Mucosa of descending colon (tissue), 3 donors: ENCODE data around the gene KRTAP10-10. TPM values are rescaled to one million over a fixed set of nuclear protein-coding genes. Genes with fewer than 3 reads are reported as not detected.
"Not testable (repeated sequence)": the region's sequence is repeated elsewhere in the genome, so short reads cannot be mapped to it uniquely, and the experiment has no call there.

Source experiments
- ATAC-seq: fragments of 200-7000 bp; cut with Tn5 transposase; one replicate; pipeline ENCODE4 v1.9.1; 2020; ENCODE audit warnings: mild to moderate bottlenecking, moderate library complexity
- DNase-seq, 3 donors: peaks; one replicate each; pipeline ENCODE4 v3.0.0-alpha.2; 2020
- H3K36me3 ChIP-seq: fragments of 200-600 bp; one replicate; pipeline ENCODE4 v1.8.0; 2021; ENCODE audit warnings: low read depth, mild to moderate bottlenecking
- H3K4me1 ChIP-seq: fragments of 200-600 bp; one replicate; pipeline ENCODE4 v1.8.0; 2021; ENCODE audit warnings: low read depth, mild to moderate bottlenecking
- H3K4me3 ChIP-seq: fragments of 200-600 bp; one replicate; pipeline ENCODE4 v1.8.0; 2021; ENCODE audit warnings: mild to moderate bottlenecking
- H3K9me3 ChIP-seq: fragments of 200-600 bp; one replicate; pipeline ENCODE4 v1.8.0; 2021; ENCODE audit warnings: mild to moderate bottlenecking
- intact Hi-C, 2 donors: fragments of 100-400 bp; cut with DNase I in 1 of 2; cut with micrococcal nuclease in 1 of 2; formaldehyde crosslinking; loops; one replicate each; pipeline versions ENCODE4 v1.11.0 to v1.11.1; 2022; cut with DNase I, micrococcal nuclease
- total RNA-seq, 3 donors: library from RNA; stranded (reverse); fragmentation: NEBNext Ultra II Directional in 2 of 3; extraction: Animal tissue kit (Norgen Biotek cat#: 25700) in 2 of 3; gene quantifications; one replicate each; pipeline versions ENCODE4 v1.2.1 to v1.2.4, GENCODE V29; 2021 to 2023
- TF ChIP-seq, protein P1 (sequence below): fragments of 200-600 bp; IDR thresholded peaks from one replicate; pipeline ENCODE4 v1.8.0; 2022; ENCODE audit warnings: antibody characterized with exemption, mild to moderate bottlenecking
- donor health status: DM: no; HTN: no; CAD: no; lungs with moderate emphysema.
- donor health status: DM: no; HTN: no; CAD: no.
- donor health status: DM: no; HTN: yes; CAD: no.

The KRTAP10-10 gene
- total RNA-seq, 3 donors from 2014 or later, result not detected

- Histone ChIP-seq H3K36me3 (no peaks in the 10 kb centered on the region), H3K9me3 (no peaks in the 10 kb centered on the region), H3K4me1 (no peaks in the 10 kb centered on the region), H3K4me3 (no peak overlapping the region)
- intact Hi-C loops, result no loop called here
- DNase-seq (no peak), ATAC-seq (no peak)
- TF ChIP-seq, protein P1, sequence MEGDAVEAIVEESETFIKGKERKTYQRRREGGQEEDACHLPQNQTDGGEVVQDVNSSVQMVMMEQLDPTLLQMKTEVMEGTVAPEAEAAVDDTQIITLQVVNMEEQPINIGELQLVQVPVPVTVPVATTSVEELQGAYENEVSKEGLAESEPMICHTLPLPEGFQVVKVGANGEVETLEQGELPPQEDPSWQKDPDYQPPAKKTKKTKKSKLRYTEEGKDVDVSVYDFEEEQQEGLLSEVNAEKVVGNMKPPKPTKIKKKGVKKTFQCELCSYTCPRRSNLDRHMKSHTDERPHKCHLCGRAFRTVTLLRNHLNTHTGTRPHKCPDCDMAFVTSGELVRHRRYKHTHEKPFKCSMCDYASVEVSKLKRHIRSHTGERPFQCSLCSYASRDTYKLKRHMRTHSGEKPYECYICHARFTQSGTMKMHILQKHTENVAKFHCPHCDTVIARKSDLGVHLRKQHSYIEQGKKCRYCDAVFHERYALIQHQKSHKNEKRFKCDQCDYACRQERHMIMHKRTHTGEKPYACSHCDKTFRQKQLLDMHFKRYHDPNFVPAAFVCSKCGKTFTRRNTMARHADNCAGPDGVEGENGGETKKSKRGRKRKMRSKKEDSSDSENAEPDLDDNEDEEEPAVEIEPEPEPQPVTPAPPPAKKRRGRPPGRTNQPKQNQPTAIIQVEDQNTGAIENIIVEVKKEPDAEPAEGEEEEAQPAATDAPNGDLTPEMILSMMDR, result no peak
These were observed 39.1 kb upstream of the KRTAP10-10 start for GRCh38 chr21:44598061-44598460.

- no peak overlapping the region for H3K4me3 ChIP-seq
- intact Hi-C loops, result no loop called here
These were observed 37.7 kb upstream of the KRTAP10-10 start for GRCh38 chr21:44599264-44600029.

DNA sequence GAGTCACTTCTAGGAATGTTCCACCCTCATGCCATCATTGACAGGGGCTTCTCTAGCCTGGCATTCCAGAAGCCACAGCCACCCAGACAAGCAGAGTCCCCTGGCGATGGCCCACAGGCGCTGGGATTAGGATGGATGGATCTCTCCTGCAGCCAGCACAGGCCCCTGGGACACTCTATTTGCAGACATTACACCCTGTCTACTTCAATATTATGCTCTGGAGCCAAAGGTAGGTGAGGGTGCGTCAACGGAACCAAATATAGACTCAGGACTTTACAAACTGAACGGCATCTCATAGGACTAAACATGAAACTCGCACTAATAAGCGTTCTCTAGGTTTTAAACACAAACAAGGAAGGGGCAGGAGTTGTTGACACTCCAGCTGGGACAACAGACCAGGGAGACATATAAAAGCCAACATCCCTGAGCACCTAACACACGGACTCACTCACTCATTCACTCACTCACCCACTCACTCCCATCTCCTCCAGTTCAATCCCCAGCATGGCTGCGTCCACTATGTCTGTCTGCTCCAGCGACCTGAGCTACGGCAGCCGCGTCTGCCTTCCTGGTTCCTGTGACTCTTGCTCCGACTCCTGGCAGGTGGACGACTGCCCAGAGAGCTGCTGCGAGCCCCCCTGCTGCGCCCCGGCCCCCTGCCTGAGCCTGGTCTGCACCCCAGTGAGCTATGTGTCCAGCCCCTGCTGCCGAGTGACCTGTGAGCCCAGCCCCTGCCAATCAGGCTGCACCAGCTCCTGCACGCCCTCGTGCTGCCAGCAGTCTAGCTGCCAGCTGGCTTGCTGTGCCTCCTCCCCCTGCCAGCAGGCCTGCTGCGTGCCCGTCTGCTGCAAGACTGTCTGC lies 36.8 kb upstream of the KRTAP10-10 start, which contains the start of gene KRTAP10-7:
TSS of gene KRTAP10-7 (plus strand) at position 480 of the 861 bp plus-strand sequence. CDS start at position 505, 25 bp downstream.
- H3K36me3 ChIP-seq, H3K9me3 ChIP-seq, ATAC-seq, DNase-seq, H3K4me1 ChIP-seq, H3K4me3 ChIP-seq, intact Hi-C loops: not testable (repeated sequence)

More at GRCh38 chr21:44599264-44600029, 37.7 kb upstream of the KRTAP10-10 start:
- Histone ChIP-seq H3K36me3 (no peaks in the 10 kb centered on the region), H3K9me3 (no peaks in the 10 kb centered on the region), H3K4me1 (no peaks in the 10 kb centered on the region)
- DNase-seq, result no peak
- no peak for ATAC-seq
- TF ChIP-seq, protein P1, result no peak

GRCh38 chr21:44601091-44601490 lies 36.1 kb upstream of the KRTAP10-10 start:
- H3K4me3 ChIP-seq, DNase-seq, H3K36me3 ChIP-seq, H3K4me1 ChIP-seq, H3K9me3 ChIP-seq, intact Hi-C loops: not testable (repeated sequence)
- peak; percentile 29 for ATAC-seq

- DNase-seq (no peak), ATAC-seq (no peak)
- no peaks in the 10 kb centered on the region for H3K4me1 ChIP-seq
- no peaks in the 10 kb centered on the region for H3K9me3 ChIP-seq
- no peak overlapping the region for H3K4me3 ChIP-seq
- no peaks in the 10 kb centered on the region for H3K36me3 ChIP-seq
- intact Hi-C loops, result no loop called here
- TF ChIP-seq, protein P1, result no peak
These were observed 35.3 kb upstream of the KRTAP10-10 start for GRCh38 chr21:44601596-44602462.

DNA sequence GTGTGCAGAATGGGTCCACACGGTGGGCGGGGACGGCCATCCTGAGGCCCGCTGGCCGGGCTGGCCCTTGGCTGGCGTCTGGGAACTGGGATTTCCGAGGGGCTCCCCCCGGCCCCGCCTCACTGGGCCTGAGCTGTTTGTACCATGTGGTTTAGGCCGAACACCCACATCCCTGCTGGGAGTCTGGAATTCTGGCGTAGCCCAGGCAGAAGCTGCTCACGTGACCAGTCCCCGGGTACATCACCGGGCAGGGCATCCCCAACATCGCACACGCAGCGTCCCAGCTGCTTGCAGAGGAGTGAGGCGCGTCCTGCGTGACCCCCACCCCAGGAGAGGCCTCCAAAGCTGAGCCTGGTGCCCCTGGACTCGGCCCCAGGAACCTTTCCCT lies 34.7 kb upstream of the KRTAP10-10 start:
- TF ChIP-seq, protein P1, result no peak
- Histone ChIP-seq H3K9me3 (no peaks in the 10 kb centered on the region), H3K36me3 (no peaks in the 10 kb centered on the region), H3K4me1 (no peaks in the 10 kb centered on the region), H3K4me3 (no peak overlapping the region)
- DNase-seq (no peak), ATAC-seq (no peak)
- intact Hi-C loops, result no loop called here
